K562 (cell line): ENCODE measurements around the gene XRCC3. TPM values are rescaled to one million over a fixed set of nuclear protein-coding genes. Genes with fewer than 3 reads are reported as not detected.

Experiments used
- RBM17 ChIP-seq: fragments of 200-400 bp; formaldehyde crosslinking; IDR thresholded peaks from 2 replicates; pipeline ENCODE4 v1.6.1; 2017; ENCODE audit warnings: low read depth, mild to moderate bottlenecking, low read length, borderline replicate concordance
- SAFB2 ChIP-seq: fragments of 200-400 bp; formaldehyde crosslinking; IDR thresholded peaks from 2 replicates; pipeline ENCODE4 v1.6.1; 2018; ENCODE audit warnings: borderline replicate concordance, low read length, low read depth, moderate library complexity; ENCODE audit not compliant: severe bottlenecking
- TBL1XR1 ChIP-seq, 2 experiments: IDR thresholded peaks; 2 replicates each; pipeline ENCODE4 v1.6.1; 2012; ENCODE audit warnings: improper control_type of control experiment in 2 of 2, low read length in 2 of 2, mild to moderate bottlenecking in 1 of 2
- TSHZ1 ChIP-seq: fragments of 250-450 bp; sonication (Bioruptor Pico); IDR thresholded peaks from 2 replicates; pipeline ENCODE4 v1.4.0; 2020; ENCODE audit warnings: mild to moderate bottlenecking, moderate library complexity
- ZBTB26 ChIP-seq: fragments of 450-650 bp; formaldehyde crosslinking; IDR thresholded peaks from 2 replicates; pipeline ENCODE4 v1.4.0; 2022; ENCODE audit warnings: missing genetic modification characterization
- ZBTB49 ChIP-seq: sonication (generic); formaldehyde crosslinking; IDR thresholded peaks from 2 replicates; pipeline ENCODE4 v1.8.0; 2022; ENCODE audit warnings: missing genetic modification reagents, mild to moderate bottlenecking, borderline replicate concordance
- ZNF583 ChIP-seq: fragments of 250-450 bp; sonication (Bioruptor Pico); IDR thresholded peaks from 2 replicates; pipeline ENCODE4 v1.4.0; 2020
- ZNF717 ChIP-seq: fragments of 250-450 bp; sonication (Bioruptor Pico); IDR thresholded peaks from 2 replicates; pipeline ENCODE4 v1.5.0; 2021
- ZSCAN29 ChIP-seq: fragments of 450-650 bp; IDR thresholded peaks from 2 replicates; pipeline ENCODE4 v1.6.1; 2017
- polyA plus RNA-seq, 8 experiments: library from polyadenylated mRNA; depleted of rRNA in 4 of 8; stranded (reverse) in 5 of 8; unstranded in 3 of 8; fragments of >200 nt; fragmentation: Nextera tagmentation in 2 of 8; fragmentation: Illumina TruSeq in 1 of 8; extraction: Ambion mirVana in 2 of 8; extraction: Trizol in 1 of 8; gene quantifications; 2 replicates each; pipeline versions ENCODE4 v1.2.1 to v1.2.3, GENCODE V29; 2011 to 2014; ENCODE audit warnings: inconsistent platforms in 1 of 8, missing spikeins in 1 of 8
- total RNA-seq, 7 experiments: library from RNA; depleted of rRNA in 6 of 7; stranded (reverse); fragments of >200 nt in 6 of 7; fragmentation: Illumina TruSeq in 2 of 7; extraction: Trizol in 2 of 7; gene quantifications; 2 replicates each; pipeline versions ENCODE4 v1.2.1 to v1.2.3, GENCODE V29; 2011 to 2021; ENCODE audit warnings: low replicate concordance in 1 of 7

XRCC3 gene
- total and polyA plus RNA-seq, 9 of the 15 experiments (the other 6 are each of a cell fraction or from before 2014, with no cell fraction given): 0.34 to 59.3 (median 30.3) TPM

GRCh38 chr14:103732868-103733620, 17.8 kb upstream of the XRCC3 start (continued):
- TF ChIP-seq ZSCAN29: no peak
- TF ChIP-seq TBL1XR1 (IDR thresholded peaks at IDR 0.05; ENCODE audit: low read length in 2 of 2): no peak
- no peak for TF ChIP-seq RBM17
- no peak for TF ChIP-seq ZBTB26 (CRISPR knock-in tag)
- no peak for TF ChIP-seq ZBTB49 (CRISPR knock-in tag)
- no peak for TF ChIP-seq ZNF583 (CRISPR knock-in tag)
- TF ChIP-seq ZNF717: no peak
- TF ChIP-seq SAFB2: no peak
- no peak for TF ChIP-seq TSHZ1
